ENCODE results near the gene CHSY1. TPM values are rescaled to one million over a fixed set of nuclear protein-coding genes. Genes with fewer than 3 reads are reported as not detected.

CHSY1 gene
- total and polyA plus RNA-seq, 2 of the 13 experiments (the other 11 are each of a cell fraction or from before 2014, with no cell fraction given), result 13.3 to 13.7 TPM

DNA sequence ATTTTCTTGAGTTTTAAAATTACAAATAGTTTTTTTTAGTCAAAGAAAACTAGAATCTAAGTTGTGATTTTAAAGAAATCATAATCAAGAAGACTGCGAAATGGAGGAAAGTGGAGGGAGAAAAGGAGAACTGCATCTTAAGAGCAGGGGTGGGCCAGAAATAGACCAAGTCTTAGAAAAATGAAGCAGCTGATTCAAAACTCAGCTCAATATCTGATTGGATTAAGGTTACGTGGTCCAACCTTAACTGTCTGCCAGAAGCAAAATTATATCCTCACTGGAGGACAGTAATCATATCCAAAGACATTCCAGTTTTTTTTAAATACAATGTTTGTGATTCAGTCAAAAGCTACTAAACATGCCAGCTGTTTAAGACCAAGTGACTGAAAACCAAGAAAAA lies 41.4 kb downstream of the CHSY1 start:
- DNase-seq (ENCODE audit: low spot score) (no peak), ATAC-seq (no peak), FAIRE-seq (no peak)
- H3K27me3 ChIP-seq (ENCODE audit: control insufficient read depth in 1 of 2, insufficient read depth in 2 of 2, low read length in 2 of 2), result no peaks in the 10 kb centered on the region
- H3K4me2 ChIP-seq (ENCODE audit: low read depth, low read length), result no peak overlapping the region
- intact Hi-C loops (cut with micrococcal nuclease; ENCODE audit: unreplicated experiment), result no loop called here
- TF ChIP-seq, protein P1, sequence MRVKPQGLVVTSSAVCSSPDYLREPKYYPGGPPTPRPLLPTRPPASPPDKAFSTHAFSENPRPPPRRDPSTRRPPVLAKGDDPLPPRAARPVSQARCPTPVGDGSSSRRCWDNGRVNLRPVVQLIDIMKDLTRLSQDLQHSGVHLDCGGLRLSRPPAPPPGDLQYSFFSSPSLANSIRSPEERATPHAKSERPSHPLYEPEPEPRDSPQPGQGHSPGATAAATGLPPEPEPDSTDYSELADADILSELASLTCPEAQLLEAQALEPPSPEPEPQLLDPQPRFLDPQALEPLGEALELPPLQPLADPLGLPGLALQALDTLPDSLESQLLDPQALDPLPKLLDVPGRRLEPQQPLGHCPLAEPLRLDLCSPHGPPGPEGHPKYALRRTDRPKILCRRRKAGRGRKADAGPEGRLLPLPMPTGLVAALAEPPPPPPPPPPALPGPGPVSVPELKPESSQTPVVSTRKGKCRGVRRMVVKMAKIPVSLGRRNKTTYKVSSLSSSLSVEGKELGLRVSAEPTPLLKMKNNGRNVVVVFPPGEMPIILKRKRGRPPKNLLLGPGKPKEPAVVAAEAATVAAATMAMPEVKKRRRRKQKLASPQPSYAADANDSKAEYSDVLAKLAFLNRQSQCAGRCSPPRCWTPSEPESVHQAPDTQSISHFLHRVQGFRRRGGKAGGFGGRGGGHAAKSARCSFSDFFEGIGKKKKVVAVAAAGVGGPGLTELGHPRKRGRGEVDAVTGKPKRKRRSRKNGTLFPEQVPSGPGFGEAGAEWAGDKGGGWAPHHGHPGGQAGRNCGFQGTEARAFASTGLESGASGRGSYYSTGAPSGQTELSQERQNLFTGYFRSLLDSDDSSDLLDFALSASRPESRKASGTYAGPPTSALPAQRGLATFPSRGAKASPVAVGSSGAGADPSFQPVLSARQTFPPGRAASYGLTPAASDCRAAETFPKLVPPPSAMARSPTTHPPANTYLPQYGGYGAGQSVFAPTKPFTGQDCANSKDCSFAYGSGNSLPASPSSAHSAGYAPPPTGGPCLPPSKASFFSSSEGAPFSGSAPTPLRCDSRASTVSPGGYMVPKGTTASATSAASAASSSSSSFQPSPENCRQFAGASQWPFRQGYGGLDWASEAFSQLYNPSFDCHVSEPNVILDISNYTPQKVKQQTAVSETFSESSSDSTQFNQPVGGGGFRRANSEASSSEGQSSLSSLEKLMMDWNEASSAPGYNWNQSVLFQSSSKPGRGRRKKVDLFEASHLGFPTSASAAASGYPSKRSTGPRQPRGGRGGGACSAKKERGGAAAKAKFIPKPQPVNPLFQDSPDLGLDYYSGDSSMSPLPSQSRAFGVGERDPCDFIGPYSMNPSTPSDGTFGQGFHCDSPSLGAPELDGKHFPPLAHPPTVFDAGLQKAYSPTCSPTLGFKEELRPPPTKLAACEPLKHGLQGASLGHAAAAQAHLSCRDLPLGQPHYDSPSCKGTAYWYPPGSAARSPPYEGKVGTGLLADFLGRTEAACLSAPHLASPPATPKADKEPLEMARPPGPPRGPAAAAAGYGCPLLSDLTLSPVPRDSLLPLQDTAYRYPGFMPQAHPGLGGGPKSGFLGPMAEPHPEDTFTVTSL (CRISPR knock-in tag; IDR thresholded peaks at IDR 0.05; ENCODE audit: borderline replicate concordance), result no peak
- no peak for TF ChIP-seq KLF6 (CRISPR knock-in tag; IDR thresholded peaks at IDR 0.05)
- TF ChIP-seq ZNF160 (CRISPR knock-in tag; IDR thresholded peaks at IDR 0.05), result no peak
- TF ChIP-seq, protein P2, sequence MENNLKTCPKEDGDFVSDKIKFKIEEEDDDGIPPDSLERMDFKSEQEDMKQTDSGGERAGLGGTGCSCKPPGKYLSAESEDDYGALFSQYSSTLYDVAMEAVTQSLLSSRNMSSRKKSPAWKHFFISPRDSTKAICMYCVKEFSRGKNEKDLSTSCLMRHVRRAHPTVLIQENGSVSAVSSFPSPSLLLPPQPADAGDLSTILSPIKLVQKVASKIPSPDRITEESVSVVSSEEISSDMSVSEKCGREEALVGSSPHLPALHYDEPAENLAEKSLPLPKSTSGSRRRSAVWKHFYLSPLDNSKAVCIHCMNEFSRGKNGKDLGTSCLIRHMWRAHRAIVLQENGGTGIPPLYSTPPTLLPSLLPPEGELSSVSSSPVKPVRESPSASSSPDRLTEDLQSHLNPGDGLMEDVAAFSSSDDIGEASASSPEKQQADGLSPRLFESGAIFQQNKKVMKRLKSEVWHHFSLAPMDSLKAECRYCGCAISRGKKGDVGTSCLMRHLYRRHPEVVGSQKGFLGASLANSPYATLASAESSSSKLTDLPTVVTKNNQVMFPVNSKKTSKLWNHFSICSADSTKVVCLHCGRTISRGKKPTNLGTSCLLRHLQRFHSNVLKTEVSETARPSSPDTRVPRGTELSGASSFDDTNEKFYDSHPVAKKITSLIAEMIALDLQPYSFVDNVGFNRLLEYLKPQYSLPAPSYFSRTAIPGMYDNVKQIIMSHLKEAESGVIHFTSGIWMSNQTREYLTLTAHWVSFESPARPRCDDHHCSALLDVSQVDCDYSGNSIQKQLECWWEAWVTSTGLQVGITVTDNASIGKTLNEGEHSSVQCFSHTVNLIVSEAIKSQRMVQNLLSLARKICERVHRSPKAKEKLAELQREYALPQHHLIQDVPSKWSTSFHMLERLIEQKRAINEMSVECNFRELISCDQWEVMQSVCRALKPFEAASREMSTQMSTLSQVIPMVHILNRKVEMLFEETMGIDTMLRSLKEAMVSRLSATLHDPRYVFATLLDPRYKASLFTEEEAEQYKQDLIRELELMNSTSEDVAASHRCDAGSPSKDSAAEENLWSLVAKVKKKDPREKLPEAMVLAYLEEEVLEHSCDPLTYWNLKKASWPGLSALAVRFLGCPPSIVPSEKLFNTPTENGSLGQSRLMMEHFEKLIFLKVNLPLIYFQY (CRISPR knock-in tag; IDR thresholded peaks at IDR 0.05; ENCODE audit: borderline replicate concordance), result no peak
- TF ChIP-seq ZMYM2 (CRISPR knock-in tag; IDR thresholded peaks at IDR 0.05), result no peak
- no peak for TF ChIP-seq ZBTB3 (CRISPR knock-in tag; IDR thresholded peaks at IDR 0.05; ENCODE audit: borderline replicate concordance, low read depth)
- BruUV-seq (replicated peaks), result no TSS peak
- ChIA-PET POLR2A (no interaction called here), CTCF (ENCODE audit: low intra/inter-chr PET ratio, low total read pairs) (no interaction called here)
- in situ Hi-C loops (cut with HindIII; ENCODE audit: extremely low pct_ligation_motif_present, low pct_unique_long_range_greater_than_20kb), result no loop called here
- H3K9ac ChIP-seq (ENCODE audit: insufficient read depth, low read depth, low read length), result no peak overlapping the region
- H3K79me2 ChIP-seq (ENCODE audit: insufficient read depth, low read length), result peaks cover 71% of the 10 kb centered on the region
- H3K4me3 ChIP-seq (replicated peaks in 1 of 3; ENCODE audit: insufficient read depth in 1 of 3, low read depth in 2 of 3, low read length in 3 of 3), result no peak overlapping the region
- H2AFZ ChIP-seq (ENCODE audit: low read length), result no peak overlapping the region
- peaks cover 1 to 12% of the 10 kb centered on the region in 2 experiments; a peak in 2 of 5 replicates for H3K36me3 ChIP-seq (replicated peaks in 1 of 2; ENCODE audit: control insufficient read depth in 1 of 2, insufficient read depth in 2 of 2, low read length in 2 of 2)
- no peaks in the 10 kb centered on the region for H3K4me1 ChIP-seq (ENCODE audit: insufficient read depth, low read length)
- H3K9me3 ChIP-seq (ENCODE audit: low read length), result no peaks in the 10 kb centered on the region
- WGBS (ENCODE audit: low lambda C conversion rate), result 98% methylated on average over 2 of the region's 2 CpGs
- no peak overlapping the region for H3K27ac ChIP-seq (ENCODE audit: extremely low read length, insufficient read depth, low read length)
- peaks cover 31% of the 10 kb centered on the region for H4K20me1 ChIP-seq (ENCODE audit: insufficient read depth, low read length)

All from HepG2 (cell line).